A172 (cell line): ENCODE data around the gene B3GAT3. TPM values are rescaled to one million over a fixed set of nuclear protein-coding genes. Genes with fewer than 3 reads are reported as not detected.
A peak's percentile ranks its signal among the peaks of the same experiment; 100 is the strongest.
"Not testable (repeated sequence)": the region's sequence is repeated elsewhere in the genome, so short reads cannot be mapped to it uniquely, and the experiment has no call there.

Experiments
- DNase-seq: peaks from one replicate; pipeline ENCODE4 v3.0.0-alpha.2; 2015; ENCODE audit warnings: low spot score
- total RNA-seq: library from RNA; depleted of rRNA; stranded (reverse); fragments of >200 nt; shearing (Covaris generic); gene quantifications from 2 replicates; pipeline ENCODE4 v1.2.3, GENCODE V29; 2014; rRNA removed

Gene B3GAT3
- total RNA-seq, 1 experiment from 2014 or later = 67.7 TPM

GRCh38 chr11:62579252-62579651 lies 42.5 kb downstream of the B3GAT3 start:
- no peak for DNase-seq

- DNase-seq = no peak
Measured at GRCh38 chr11:62578541-62578940, 43.2 kb downstream of the B3GAT3 start.

- no peak for DNase-seq
Measured at GRCh38 chr11:62577046-62577714, 44.6 kb downstream of the B3GAT3 start.

GRCh38 chr11:62575837-62576236 lies 45.9 kb downstream of the B3GAT3 start:
- no peak for DNase-seq

- DNase-seq = no peak
Measured at GRCh38 chr11:62575156-62575555, 46.6 kb downstream of the B3GAT3 start.

- no peak for DNase-seq
Measured at GRCh38 chr11:62574363-62575071, 47.3 kb downstream of the B3GAT3 start.

- DNase-seq = peak; percentile 98
Measured at GRCh38 chr11:62573592-62574362, 48.0 kb downstream of the B3GAT3 start, which contains the start of gene EEF1G. Gene EEF1G, minus strand, starts transcription at chr11:62573891. Its CDS starts 49 bp downstream, at chr11:62573842.

- DNase-seq = no peak
Measured at GRCh38 chr11:62573006-62573591, 48.7 kb downstream of the B3GAT3 start.

- DNase-seq = no peak
Measured at GRCh38 chr11:62572431-62572830, 49.4 kb downstream of the B3GAT3 start.

GRCh38 chr11:62571493-62571892 lies 50.3 kb downstream of the B3GAT3 start:
- DNase-seq = not testable (repeated sequence)

GRCh38 chr11:62570903-62571302 lies 50.9 kb downstream of the B3GAT3 start:
- not testable (repeated sequence) for DNase-seq

- no peak for DNase-seq
Measured at GRCh38 chr11:62569611-62570010, 52.2 kb downstream of the B3GAT3 start.

GRCh38 chr11:62567018-62567633 lies 54.7 kb downstream of the B3GAT3 start:
- DNase-seq = no peak

GRCh38 chr11:62566247-62566646 lies 55.5 kb downstream of the B3GAT3 start:
- DNase-seq = no peak

Other genes with a start within 250 kb of the B3GAT3 start
- gene SCGB1A1, start 203.0 kb downstream of the B3GAT3 start, total RNA-seq = not detected in 2 replicates
- 298 and 391 TPM in 2 replicates for gene AHNAK, start 75.2 kb downstream of the B3GAT3 start, total RNA-seq
- gene EEF1G, start 48.1 kb downstream of the B3GAT3 start, total RNA-seq = 1,294 and 1,343 TPM in 2 replicates
- gene TUT1, start 30.5 kb downstream of the B3GAT3 start, total RNA-seq = 7.9 and 9.6 TPM in 2 replicates
- gene MTA2, start 20.1 kb downstream of the B3GAT3 start, total RNA-seq = 114 and 139 TPM in 2 replicates
- gene EML3, start 9.2 kb downstream of the B3GAT3 start, total RNA-seq = 16.0 and 19.5 TPM in 2 replicates
- gene ROM1, start 8.7 kb downstream of the B3GAT3 start, total RNA-seq = 3.4 and 6.4 TPM in 2 replicates
- gene GANAB, start 24.6 kb upstream of the B3GAT3 start, total RNA-seq = 184 and 257 TPM in 2 replicates
- gene INTS5, start 31.3 kb upstream of the B3GAT3 start, total RNA-seq = 25.6 and 25.9 TPM in 2 replicates
- 100 and 104 TPM in 2 replicates for gene C11orf98, start 43.2 kb upstream of the B3GAT3 start, total RNA-seq
- 3.0 and 8.7 TPM in 2 replicates for gene CSKMT, start 43.3 kb upstream of the B3GAT3 start, total RNA-seq
- gene UQCC3, start 49.7 kb upstream of the B3GAT3 start, total RNA-seq = 13.8 and 17.7 TPM in 2 replicates
- 2.5 and 6.6 TPM in 2 replicates for gene LBHD1, start 50.3 kb upstream of the B3GAT3 start, total RNA-seq
- 118 and 126 TPM in 2 replicates for gene UBXN1, start 57.1 kb upstream of the B3GAT3 start, total RNA-seq
- 2.8 and 5.1 TPM in 2 replicates for gene LRRN4CL, start 67.5 kb upstream of the B3GAT3 start, total RNA-seq
- 141 and 186 TPM in 2 replicates for gene BSCL2, start 85.4 kb upstream of the B3GAT3 start, total RNA-seq
- not detected in 2 replicates for gene GNG3, start 85.7 kb upstream of the B3GAT3 start, total RNA-seq
- 5.1 and 6.5 TPM in 2 replicates for gene HNRNPUL2, start 105.5 kb upstream of the B3GAT3 start, total RNA-seq
- 41.0 and 69.6 TPM in 2 replicates for gene TTC9C, start 106.5 kb upstream of the B3GAT3 start, total RNA-seq
- 5.8 and 14.1 TPM in 2 replicates for gene ZBTB3, start 132.2 kb upstream of the B3GAT3 start, total RNA-seq
- gene POLR2G, start 139.6 kb upstream of the B3GAT3 start, total RNA-seq = 96.7 and 104 TPM in 2 replicates
- gene TAF6L, start 149.4 kb upstream of the B3GAT3 start, total RNA-seq = 28.0 TPM in 2 replicates
- gene TMEM179B, start 165.4 kb upstream of the B3GAT3 start, total RNA-seq = 32.3 and 51.8 TPM in 2 replicates
- gene TMEM223, start 170.0 kb upstream of the B3GAT3 start, total RNA-seq = 23.4 and 30.1 TPM in 2 replicates
- gene NXF1, start 183.5 kb upstream of the B3GAT3 start, total RNA-seq = 25.9 and 30.0 TPM in 2 replicates
- 28.0 and 33.8 TPM in 2 replicates for gene STX5, start 210.1 kb upstream of the B3GAT3 start, total RNA-seq
- gene TEX54, start 210.9 kb upstream of the B3GAT3 start, total RNA-seq = not detected in 2 replicates
- 92.4 and 104 TPM in 2 replicates for gene WDR74, start 217.6 kb upstream of the B3GAT3 start, total RNA-seq